GM21515 (cell line): ENCODE measurements around the gene DHRSX.
"Not testable (repeated sequence)": the region's sequence is repeated elsewhere in the genome, so short reads cannot be mapped to it uniquely, and the experiment has no call there.

Source experiments
- ATAC-seq: cut with Tn5 transposase; IDR thresholded peaks from one replicate; pipeline ENCODE4 v1.9.1; 2021; ENCODE audit not compliant: unreplicated experiment

DHRSX gene

GRCh38 chrX:2498781-2499302 is 1.9 kb downstream of the DHRSX start:
- no peak for ATAC-seq

GRCh38 chrX:2497961-2498780 is 2.6 kb downstream of the DHRSX start:
- no peak for ATAC-seq

- ATAC-seq = no peak
These were observed 5.2 kb downstream of the DHRSX start for GRCh38 chrX:2495595-2495994.

GRCh38 chrX:2492531-2493218 is 8.1 kb downstream of the DHRSX start:
- no peak for ATAC-seq

GRCh38 chrX:2490634-2491033 is 10.1 kb downstream of the DHRSX start:
- no peak for ATAC-seq

GRCh38 chrX:2489446-2490445 is 11.0 kb downstream of the DHRSX start:
- no peak for ATAC-seq

- no peak for ATAC-seq
These were observed 12.0 kb downstream of the DHRSX start for GRCh38 chrX:2488621-2489285.

- ATAC-seq = no peak
These were observed 13.4 kb downstream of the DHRSX start for GRCh38 chrX:2487366-2487765.

- no peak for ATAC-seq
These were observed 14.2 kb downstream of the DHRSX start for GRCh38 chrX:2486476-2487133.

- ATAC-seq = no peak
These were observed 14.9 kb downstream of the DHRSX start for GRCh38 chrX:2485789-2486345.

- ATAC-seq = no peak
These were observed 15.8 kb downstream of the DHRSX start for GRCh38 chrX:2484721-2485648.

- no peak for ATAC-seq
These were observed 16.5 kb downstream of the DHRSX start for GRCh38 chrX:2484256-2484655.

GRCh38 chrX:2483398-2484060 is 17.2 kb downstream of the DHRSX start:
- no peak for ATAC-seq

GRCh38 chrX:2481597-2481996 is 19.2 kb downstream of the DHRSX start:
- ATAC-seq = not testable (repeated sequence)

- ATAC-seq = not testable (repeated sequence)
These were observed 20.8 kb downstream of the DHRSX start for GRCh38 chrX:2479982-2480381.

GRCh38 chrX:2479420-2479780 is 21.4 kb downstream of the DHRSX start:
- ATAC-seq = no peak

- no peak for ATAC-seq
These were observed 22.0 kb downstream of the DHRSX start for GRCh38 chrX:2478546-2479419.
